ENCODE data around the gene BANF2. TPM values are rescaled to one million over a fixed set of nuclear protein-coding genes. Genes with fewer than 3 reads are reported as not detected.

Gene BANF2
- total RNA-seq, 1 experiment from 2014 or later = not detected

GRCh38 chr20:17659801-17660200 lies 40.0 kb upstream of the BANF2 start:
- ChIA-PET CTCF (no interaction called here), RAD21 (ENCODE audit: low non-redundant PET in 1 of 2, low total read pairs in 2 of 2, uncharacterized antibody in 2 of 2, unreplicated experiment in 2 of 2) (no interaction called here), POLR2A (no interaction called here)
- peak; percentile 63 for ATAC-seq
- no peak for DNase-seq (ENCODE audit: low read depth, low spot score)
- BruUV-seq (replicated peaks) = TSS peak; percentile 66
- Histone ChIP-seq H3K27ac (ENCODE audit: low read depth, low read length) (no peak overlapping the region), H3K79me2 (ENCODE audit: insufficient read depth, low read length) (peaks cover 90% of the 10 kb centered on the region), H3K9me3 (ENCODE audit: control insufficient read depth in 1 of 2, insufficient read depth in 1 of 2, low read depth in 1 of 2, low read length in 2 of 2) (peaks cover 8 to 10% of the 10 kb centered on the region in 2 experiments; a peak in 1 of 4 replicates), H4K20me1 (ENCODE audit: insufficient read depth) (no peaks in the 10 kb centered on the region; the same call in 1 of the 2 replicates), H3K36me3 (ENCODE audit: control insufficient read depth in 1 of 2, insufficient read depth in 2 of 2, low read length in 2 of 2) (peaks cover 13 to 31% of the 10 kb centered on the region in 2 experiments), H2AFZ (ENCODE audit: low read depth, low read length, poor library complexity, severe bottlenecking) (no peak overlapping the region), H3K9me2 (ENCODE audit: insufficient read depth) (no peaks in the 10 kb centered on the region), H3K27me3 (ENCODE audit: insufficient read depth, low read length) (no peaks in the 10 kb centered on the region), H3K4me1 (ENCODE audit: control insufficient read depth in 1 of 2, insufficient read depth in 2 of 2, low read length in 2 of 2) (peaks cover 0 to 18% of the 10 kb centered on the region in 2 experiments; a peak in 2 of 4 replicates), H3K4me3 (replicated peaks in 1 of 2; ENCODE audit: low read depth in 1 of 2, low read length in 2 of 2) (no peak overlapping the region), H3K4me2 (ENCODE audit: low read length) (no peak overlapping the region), H3K9ac (ENCODE audit: low read length) (no peak overlapping the region)
- intact Hi-C loops (cut with micrococcal nuclease) = loop anchor here (5.0 kb wide), 1 partner anchor 338 kb away; no protein-coding TSS in a partner anchor
- TF ChIP-seq FOSL1 (IDR thresholded peaks at IDR 0.05; ENCODE audit: low read depth) = no peak
- no peak for TF ChIP-seq EZH2phosphoT487 (IDR thresholded peaks at IDR 0.05; ENCODE audit: borderline replicate concordance)
- TF ChIP-seq CTCF (IDR thresholded peaks at IDR 0.05 in 2 of 3, conservative IDR thresholded peaks at IDR 0.05 in 1 of 3; ENCODE audit: borderline replicate concordance in 1 of 3, insufficient read depth in 1 of 3, low read depth in 2 of 3, low read length in 2 of 3) = peak in 2 of 3 experiments; percentile 34 to 37; a peak in 4 of 6 replicates

- TF ChIP-seq EGR1 (IDR thresholded peaks at IDR 0.05; ENCODE audit: low read depth) (no peak), ZBTB33 (IDR thresholded peaks at IDR 0.05; ENCODE audit: extremely low read depth, insufficient replicate concordance, low read length) (no peak)
- Histone ChIP-seq H2AFZ (ENCODE audit: low read depth, low read length, poor library complexity, severe bottlenecking) (no peak overlapping the region), H3K9ac (ENCODE audit: low read length) (no peak overlapping the region), H3K36me3 (ENCODE audit: control insufficient read depth in 1 of 2, insufficient read depth in 2 of 2, low read length in 2 of 2) (peaks cover 13 to 31% of the 10 kb centered on the region in 2 experiments), H3K9me2 (ENCODE audit: insufficient read depth) (no peaks in the 10 kb centered on the region), H3K79me2 (ENCODE audit: insufficient read depth, low read length) (peaks cover 90% of the 10 kb centered on the region), H3K4me2 (ENCODE audit: low read length) (no peak overlapping the region), H3K9me3 (ENCODE audit: control insufficient read depth in 1 of 2, insufficient read depth in 1 of 2, low read depth in 1 of 2, low read length in 2 of 2) (peaks cover 8 to 10% of the 10 kb centered on the region in 2 experiments; a peak in 1 of 4 replicates), H3K4me3 (replicated peaks in 1 of 2; ENCODE audit: low read depth in 1 of 2, low read length in 2 of 2) (no peak overlapping the region), H3K4me1 (ENCODE audit: control insufficient read depth in 1 of 2, insufficient read depth in 2 of 2, low read length in 2 of 2) (peaks cover 0 to 14% of the 10 kb centered on the region in 2 experiments; a peak in 2 of 4 replicates), H3K27ac (ENCODE audit: low read depth, low read length) (no peak overlapping the region), H4K20me1 (ENCODE audit: insufficient read depth) (no peaks in the 10 kb centered on the region; the same call in 1 of the 2 replicates), H3K27me3 (ENCODE audit: insufficient read depth, low read length) (no peaks in the 10 kb centered on the region)
- POLR2A ChIA-PET = no interaction called here
- DNase-seq (ENCODE audit: low read depth, low spot score) (no peak), ATAC-seq (no peak)
- no TSS peak for BruUV-seq (replicated peaks)
- CTCF ChIA-PET = no interaction called here
- RAD21 ChIA-PET (ENCODE audit: low non-redundant PET in 1 of 2, low total read pairs in 2 of 2, uncharacterized antibody in 2 of 2, unreplicated experiment in 2 of 2) = no interaction called here
- intact Hi-C loops (cut with micrococcal nuclease) = no loop called here
These were observed 39.1 kb upstream of the BANF2 start for GRCh38 chr20:17660667-17661066.

All from HCT116 (cell line).